ENCODE results near the gene BCL3.

BCL3 gene

GRCh38 chr19:44722131-44723121, 26.1 kb upstream of the BCL3 start:
- DNase-seq, result no peak

DNA sequence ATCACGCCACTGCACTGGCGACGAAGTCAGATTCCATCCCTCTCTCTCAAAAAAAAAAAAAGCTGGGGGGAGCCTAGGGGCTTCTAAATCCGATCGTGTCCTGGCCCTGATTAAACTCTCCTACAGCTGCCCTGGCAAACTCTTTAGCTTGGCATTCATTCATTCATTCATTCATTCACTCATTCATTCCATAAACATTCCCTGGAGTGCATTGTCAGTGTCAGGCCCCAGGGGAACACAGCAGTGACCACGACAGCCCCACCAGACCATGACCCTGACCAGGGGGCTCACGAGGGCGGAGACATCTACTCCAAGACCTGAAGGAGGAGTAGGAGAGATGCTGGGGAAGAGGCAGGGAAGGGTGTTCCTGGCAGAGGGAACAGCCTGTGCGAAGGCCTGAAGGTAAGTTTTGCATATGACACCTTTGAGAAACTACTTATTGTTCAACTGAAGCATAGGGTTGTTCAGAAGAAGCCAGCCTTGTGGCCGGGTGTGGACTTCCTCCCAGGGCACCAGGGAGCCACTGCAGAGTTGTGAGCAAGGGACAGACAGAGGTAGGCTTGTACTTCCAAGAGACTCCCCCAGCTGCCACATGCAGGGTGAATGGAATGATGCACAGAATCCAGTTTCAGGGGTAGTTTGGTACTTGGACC, 25.1 kb upstream of the BCL3 start:
- DNase-seq, result no peak

DNA sequence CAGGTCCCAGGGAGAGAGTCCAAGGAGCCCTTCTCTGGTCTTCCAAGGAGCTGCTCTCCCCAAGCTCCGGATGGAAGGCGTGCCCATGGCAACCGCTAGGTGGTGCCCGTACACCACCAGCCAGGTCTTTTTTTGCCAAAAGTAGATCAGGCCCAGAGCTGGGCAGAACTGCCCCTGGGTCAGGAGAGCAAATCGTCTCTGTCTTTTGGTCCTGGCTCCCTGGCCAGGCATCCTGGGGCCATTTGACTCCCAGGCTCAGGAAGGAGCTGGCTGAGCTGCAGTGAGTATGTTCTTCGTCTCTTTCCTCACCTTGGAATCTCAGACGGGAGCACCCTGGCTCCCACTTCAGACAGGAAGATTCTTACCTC, 24.6 kb upstream of the BCL3 start:
- peak; percentile 21 for DNase-seq

DNA sequence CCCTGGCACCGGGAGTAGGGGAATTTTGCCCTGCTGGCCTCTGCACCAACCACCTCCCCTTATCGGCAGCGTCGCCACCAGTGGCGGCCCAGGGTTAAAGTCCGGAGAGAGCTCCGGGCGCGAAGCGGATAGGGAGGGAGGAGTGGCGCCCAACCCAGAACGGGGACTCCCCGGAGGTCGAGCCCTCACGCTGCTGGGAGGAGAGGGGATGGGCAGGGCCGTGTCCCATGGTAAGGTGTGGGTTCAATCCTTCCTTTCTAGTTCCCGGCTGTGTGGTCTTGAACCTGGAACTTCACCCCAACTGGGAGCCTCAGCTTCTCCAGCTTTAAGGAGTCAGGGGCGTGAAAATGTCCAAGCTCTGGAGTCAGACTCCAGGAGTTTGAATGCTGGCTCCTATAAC, 23.3 kb upstream of the BCL3 start:
- no peak for DNase-seq

DNA sequence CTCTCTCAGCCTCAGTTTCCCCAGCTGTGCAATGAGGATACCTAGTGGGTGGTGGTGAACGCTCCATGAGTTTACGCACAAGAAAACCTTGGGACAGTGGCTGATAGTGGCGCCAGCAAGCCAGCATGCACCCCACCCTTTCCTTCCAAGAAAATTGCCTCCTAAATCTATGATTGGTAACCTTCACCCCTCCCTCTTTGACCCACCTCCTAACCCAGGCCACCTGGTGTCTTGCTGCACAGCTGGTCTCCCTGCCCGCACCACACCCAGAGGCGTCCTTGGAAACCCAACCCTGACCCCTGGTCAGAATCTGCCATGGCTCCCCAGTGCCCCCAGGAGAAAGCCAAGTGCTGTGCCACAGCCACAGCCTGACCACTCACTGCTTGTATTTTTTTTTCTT, 22.8 kb upstream of the BCL3 start:
- no peak for DNase-seq

DNA sequence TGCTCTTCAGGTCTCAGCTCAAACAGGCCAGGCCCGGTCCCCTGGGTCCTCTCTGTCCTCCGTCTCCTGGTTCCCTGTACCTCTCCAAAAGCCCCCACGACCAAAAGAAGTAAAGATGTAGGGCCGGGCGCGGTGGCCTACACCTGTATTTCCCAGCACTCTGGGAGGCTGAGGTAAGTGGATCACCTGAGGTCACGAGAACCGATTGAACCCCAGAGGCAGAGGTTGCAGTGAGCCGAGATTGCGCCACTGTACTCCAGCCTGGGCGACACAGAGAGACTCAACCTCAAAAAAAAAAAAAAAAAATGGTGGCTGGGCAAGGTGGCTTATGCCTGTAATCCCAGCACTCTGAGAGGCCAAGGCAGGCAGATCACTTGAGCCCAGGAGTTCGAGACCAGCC, 22.0 kb upstream of the BCL3 start:
- no peak for DNase-seq

DNA sequence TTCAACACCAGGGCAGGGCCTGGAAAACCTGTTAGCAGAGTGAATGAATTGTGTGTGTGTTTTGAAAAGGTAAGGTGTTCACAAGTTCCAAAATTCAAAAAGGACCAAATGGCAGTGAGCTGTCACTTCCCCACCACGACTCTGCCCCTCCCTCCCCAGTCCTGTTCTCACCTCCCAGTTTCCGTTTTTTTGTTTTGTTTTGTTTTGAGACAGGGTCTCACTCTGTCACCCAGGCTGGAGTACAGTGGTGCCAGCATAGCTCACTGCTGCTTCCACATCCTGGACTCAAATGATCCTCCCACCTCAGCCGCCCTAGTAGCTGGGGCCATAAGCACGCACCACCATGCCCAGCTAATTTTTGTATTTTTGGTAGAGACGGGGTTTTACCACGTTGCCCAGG, 20.3 kb upstream of the BCL3 start:
- no peak for DNase-seq

- DNase-seq, result no peak
These were observed 18.9 kb upstream of the BCL3 start for GRCh38 chr19:44729516-44730033.

DNA sequence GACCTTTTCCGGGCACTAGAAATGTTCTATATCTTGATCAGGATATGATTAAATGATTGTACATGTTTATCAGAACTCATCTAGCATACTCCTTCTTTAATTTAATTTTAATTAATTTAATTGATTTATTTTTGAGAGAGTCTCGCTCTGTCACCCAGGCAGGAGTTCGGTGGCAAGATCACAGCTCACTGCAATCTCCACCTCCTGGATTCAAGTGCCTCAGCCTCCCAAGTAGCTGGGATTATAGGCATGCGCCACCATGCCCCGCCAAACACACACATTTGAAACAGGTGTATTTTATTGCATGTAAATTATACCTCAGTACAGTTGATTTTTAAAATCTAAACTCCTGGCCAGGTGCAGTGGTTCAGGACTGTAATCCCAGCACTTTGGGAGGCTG, 17.4 kb upstream of the BCL3 start:
- no peak for DNase-seq

GRCh38 chr19:44731622-44732021, 16.9 kb upstream of the BCL3 start:
- no peak for DNase-seq

DNA sequence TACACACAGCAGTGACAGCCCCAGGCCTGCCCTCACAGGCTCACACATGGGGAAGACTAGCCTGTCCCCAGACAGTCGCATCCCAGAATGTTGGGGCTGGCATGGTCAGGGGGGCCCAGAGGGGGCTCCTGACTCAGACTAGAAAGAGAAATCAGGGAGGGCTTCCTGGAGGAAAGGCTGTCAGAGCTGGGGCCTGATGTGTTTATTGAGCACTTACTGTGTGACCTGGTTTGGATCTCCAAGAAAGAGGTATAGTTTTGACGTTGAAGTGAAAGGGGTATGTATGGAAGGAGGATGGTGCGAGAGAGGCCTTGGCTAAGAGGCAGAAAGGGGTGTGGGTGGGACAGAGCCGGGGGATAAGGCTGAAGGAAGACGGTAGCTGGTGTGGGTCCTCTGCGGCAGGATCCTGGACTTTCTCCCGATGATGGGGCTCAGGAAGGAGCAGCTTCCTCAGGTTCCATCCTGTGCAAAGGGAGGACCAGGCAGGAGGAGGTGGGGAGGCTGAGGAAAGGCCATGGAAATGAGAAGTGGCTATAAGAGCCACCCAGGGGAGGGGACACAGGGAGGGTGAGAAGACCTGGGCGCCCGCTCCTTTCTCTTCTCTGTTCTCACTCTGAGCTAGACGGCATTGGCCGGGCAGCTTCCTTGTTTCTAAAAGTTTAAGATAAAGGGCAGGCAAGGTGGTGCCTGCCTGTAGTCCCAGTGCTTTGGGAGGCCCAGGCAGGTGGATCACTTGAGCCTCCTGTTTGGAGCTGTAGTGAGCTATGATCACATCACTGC, 16.1 kb upstream of the BCL3 start:
- DNase-seq, result no peak

- DNase-seq, result no peak
These were observed 14.2 kb upstream of the BCL3 start for GRCh38 chr19:44734357-44734756.

- no peak for DNase-seq
These were observed 13.5 kb upstream of the BCL3 start for GRCh38 chr19:44735011-44735410.

- DNase-seq, result no peak
These were observed 11.1 kb upstream of the BCL3 start for GRCh38 chr19:44737238-44738071.

- no peak for DNase-seq
These were observed 10.4 kb upstream of the BCL3 start for GRCh38 chr19:44738136-44738535.

GRCh38 chr19:44738603-44739558, 9.6 kb upstream of the BCL3 start:
- DNase-seq, result no peak

GRCh38 chr19:44740351-44740824, 8.1 kb upstream of the BCL3 start:
- no peak for DNase-seq

DNA sequence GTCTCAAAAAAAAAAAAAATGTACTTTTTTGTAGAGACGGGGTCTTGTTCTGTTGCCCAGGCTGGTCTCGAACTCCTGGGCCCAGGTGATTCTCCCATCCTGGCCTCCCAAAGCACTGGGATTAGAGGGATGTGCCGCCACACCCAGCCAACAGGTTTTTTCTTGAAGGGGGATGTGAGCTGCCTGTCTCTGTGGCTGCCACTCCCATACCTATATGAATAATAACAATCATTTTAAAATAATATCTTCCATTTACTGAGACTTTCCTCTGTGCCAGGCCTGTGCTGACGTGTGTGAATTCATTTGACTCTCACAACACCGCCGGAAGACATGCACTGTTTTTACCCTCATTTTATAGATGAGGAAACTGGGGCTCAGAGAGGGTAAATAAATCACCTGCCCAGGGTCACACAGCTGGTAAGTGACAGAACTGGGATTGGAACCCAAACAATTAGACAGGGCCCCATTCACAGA, 7.2 kb upstream of the BCL3 start:
- no peak for DNase-seq

- peak; percentile 98 for DNase-seq
These were observed 6.6 kb upstream of the BCL3 start for GRCh38 chr19:44741841-44742329.

GRCh38 chr19:44742330-44743061, 6.0 kb upstream of the BCL3 start:
- no peak for DNase-seq
